Sigmoid colon (tissue), 7 donors: Measurements from ENCODE around the gene PXK. TPM values are rescaled to one million over a fixed set of nuclear protein-coding genes. Genes with fewer than 3 reads are reported as not detected.
A peak's percentile ranks its signal among the peaks of the same experiment; 100 is the strongest.

ENCODE experiments used
- DNase-seq: peaks from one replicate; pipeline ENCODE4 v3.0.0-alpha.2; 2019
- H3K27ac ChIP-seq, 4 donors: fragments of 200-600 bp; sonication (generic); one replicate each; pipeline ENCODE4 v1.5.1; 2016 to 2019; ENCODE audit warnings: mild to moderate bottlenecking in 1 of 4
- H3K27me3 ChIP-seq, 3 donors: fragments of 200-600 bp; sonication (generic); one replicate each; pipeline ENCODE4 v1.5.1; 2019; ENCODE audit warnings: mild to moderate bottlenecking in 1 of 3
- H3K36me3 ChIP-seq, 4 donors: fragments of 200-600 bp; sonication (generic); one replicate each; pipeline ENCODE4 v1.5.1; 2016 to 2019
- H3K4me1 ChIP-seq, 4 donors: fragments of 200-600 bp; sonication (generic); one replicate each; pipeline ENCODE4 v1.5.1; 2017 to 2019
- H3K4me3 ChIP-seq, 4 donors: fragments of 200-600 bp; sonication (generic); one replicate each; pipeline ENCODE4 v1.5.1; 2017 to 2019; ENCODE audit warnings: mild to moderate bottlenecking in 2 of 4, moderate library complexity in 1 of 4
- H3K9me3 ChIP-seq, 4 donors: fragments of 200-600 bp in 3 of 4; sonication (generic) in 3 of 4; one replicate each; pipeline versions ENCODE4 v1.5.1 to v1.6.1; 2013 to 2019
- EP300 ChIP-seq, 4 donors: sonication (generic); formaldehyde crosslinking; IDR thresholded peaks; one replicate each; pipeline ENCODE4 v1.6.1; 2017; ENCODE audit warnings: antibody characterized with exemption in 4 of 4
- POLR2A ChIP-seq, 2 donors: fragments of 450-650 bp; IDR thresholded peaks; one replicate each; pipeline ENCODE4 v1.6.1; 2016; ENCODE audit warnings: antibody characterized with exemption in 2 of 2, mild to moderate bottlenecking in 2 of 2, moderate library complexity in 2 of 2
- POLR2AphosphoS5 ChIP-seq, 4 donors: sonication (generic); formaldehyde crosslinking; IDR thresholded peaks; one replicate each; pipeline ENCODE4 v1.6.1; 2017; ENCODE audit warnings: antibody characterized with exemption in 4 of 4
- WGBS, 2 donors: extraction: QIAGEN DNeasy Blood & Tissue Kit; methylation state at CpG; one replicate each; pipeline ENCODE4 v1.1.7; 2013; 5-methylcytosine and 5-hydroxymethylcytosine counted together
- intact Hi-C: fragments of 100-400 bp; cut with DNase I; formaldehyde crosslinking; loops from one replicate; pipeline ENCODE4 v1.15.1; 2023
- polyA plus RNA-seq, 3 donors: library from polyadenylated mRNA; stranded (reverse); fragments of 200-250 nt; gene quantifications; one replicate each; pipeline ENCODE4 v1.2.3, GENCODE V29; 2013
- total RNA-seq, 4 donors: library from RNA; depleted of rRNA; stranded (reverse); fragments of >200 nt; gene quantifications; one replicate each; pipeline ENCODE4 v1.1.0, GENCODE V29; 2016
- TF ChIP-seq, protein P1 (sequence below), 4 experiments: fragments of 450-650 bp in 3 of 4; fragments of 200-600 bp in 1 of 4; IDR thresholded peaks; one replicate each; pipeline ENCODE4 v1.5.1; 2016 to 2019; ENCODE audit warnings: antibody characterized with exemption in 4 of 4, mild to moderate bottlenecking in 3 of 4, moderate library complexity in 2 of 4
- donor health status: healthy with polysubstance abuse.
- donor health status: Bipolar disorder and iron deficiency.
- donor health status: healthy.

PXK gene
- total and polyA plus RNA-seq, 7 donors = 6.9 to 58.7 (median 30.3) TPM

DNA sequence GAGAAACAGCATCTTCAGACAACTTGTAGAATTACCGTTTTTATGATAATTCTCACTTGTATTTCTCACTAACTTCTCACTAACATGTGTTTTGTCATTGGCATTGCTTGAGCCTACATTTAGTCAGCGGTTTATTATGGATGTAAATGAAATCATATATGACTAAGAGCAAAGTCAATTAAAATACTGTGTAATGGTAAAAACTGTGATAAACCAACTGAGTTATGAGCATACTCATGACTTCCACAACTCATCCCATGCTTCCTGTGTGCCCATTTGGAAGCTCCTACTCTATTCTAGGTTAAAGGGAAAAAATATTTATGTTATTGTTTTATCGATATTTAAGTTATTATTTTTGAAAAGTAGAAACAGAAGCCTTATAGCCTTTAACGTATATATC, 12.8 kb downstream of the PXK start:
- no peaks in the 10 kb centered on the region for H3K27me3 ChIP-seq
- peaks cover 0 to 7% (median 0%) of the 10 kb centered on the region in 4 donors for H3K36me3 ChIP-seq
- H3K9me3 ChIP-seq = no peaks in the 10 kb centered on the region
- no peak for DNase-seq
- 95 to 96% methylated on average over 4 of the region's 4 CpGs for WGBS, 2 donors
- peaks cover 2 to 45% (median 21%) of the 10 kb centered on the region in 4 donors for H3K4me1 ChIP-seq
- H3K4me3 ChIP-seq = no peak overlapping the region
- TF ChIP-seq POLR2A (IDR thresholded peaks at IDR 0.05) (no peak), POLR2AphosphoS5 (IDR thresholded peaks at IDR 0.05) (no peak), EP300 (IDR thresholded peaks at IDR 0.05) (no peak)
- TF ChIP-seq, protein P1, sequence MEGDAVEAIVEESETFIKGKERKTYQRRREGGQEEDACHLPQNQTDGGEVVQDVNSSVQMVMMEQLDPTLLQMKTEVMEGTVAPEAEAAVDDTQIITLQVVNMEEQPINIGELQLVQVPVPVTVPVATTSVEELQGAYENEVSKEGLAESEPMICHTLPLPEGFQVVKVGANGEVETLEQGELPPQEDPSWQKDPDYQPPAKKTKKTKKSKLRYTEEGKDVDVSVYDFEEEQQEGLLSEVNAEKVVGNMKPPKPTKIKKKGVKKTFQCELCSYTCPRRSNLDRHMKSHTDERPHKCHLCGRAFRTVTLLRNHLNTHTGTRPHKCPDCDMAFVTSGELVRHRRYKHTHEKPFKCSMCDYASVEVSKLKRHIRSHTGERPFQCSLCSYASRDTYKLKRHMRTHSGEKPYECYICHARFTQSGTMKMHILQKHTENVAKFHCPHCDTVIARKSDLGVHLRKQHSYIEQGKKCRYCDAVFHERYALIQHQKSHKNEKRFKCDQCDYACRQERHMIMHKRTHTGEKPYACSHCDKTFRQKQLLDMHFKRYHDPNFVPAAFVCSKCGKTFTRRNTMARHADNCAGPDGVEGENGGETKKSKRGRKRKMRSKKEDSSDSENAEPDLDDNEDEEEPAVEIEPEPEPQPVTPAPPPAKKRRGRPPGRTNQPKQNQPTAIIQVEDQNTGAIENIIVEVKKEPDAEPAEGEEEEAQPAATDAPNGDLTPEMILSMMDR (IDR thresholded peaks at IDR 0.05) = no peak
- H3K27ac ChIP-seq = no peak overlapping the region
- intact Hi-C loops = no loop called here

DNA sequence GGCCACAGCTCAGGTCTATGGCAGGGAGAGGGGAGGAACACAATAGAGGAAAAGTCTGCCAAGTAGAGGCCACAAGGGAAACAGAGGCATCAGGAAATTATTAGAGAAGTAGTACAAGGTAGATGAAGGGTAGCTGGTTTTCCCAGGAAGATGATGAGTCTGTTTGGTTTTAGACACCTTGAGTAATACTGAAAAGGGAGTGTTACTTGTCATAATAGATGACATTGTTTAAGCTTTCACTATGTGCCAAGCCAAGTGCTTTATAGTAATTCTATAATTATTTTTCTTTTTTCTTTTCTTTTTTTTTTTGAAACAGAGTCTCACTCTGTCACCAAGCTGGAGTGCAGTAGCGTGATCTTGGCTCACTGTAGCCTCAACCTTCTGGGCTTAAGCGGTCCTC, 13.7 kb downstream of the PXK start:
- Histone ChIP-seq H3K36me3 (peaks cover 0 to 3% (median 0%) of the 10 kb centered on the region in 4 donors), H3K27ac (no peak overlapping the region), H3K4me1 (peaks cover 2 to 45% (median 23%) of the 10 kb centered on the region in 4 donors), H3K4me3 (no peak overlapping the region), H3K9me3 (no peaks in the 10 kb centered on the region), H3K27me3 (no peaks in the 10 kb centered on the region)
- intact Hi-C loops = no loop called here
- no peak for DNase-seq
- no peak for TF ChIP-seq EP300 (IDR thresholded peaks at IDR 0.05)
- no peak for TF ChIP-seq POLR2A (IDR thresholded peaks at IDR 0.05)
- no peak for TF ChIP-seq POLR2AphosphoS5 (IDR thresholded peaks at IDR 0.05)
- 92 to 93% methylated on average over 2 of the region's 2 CpGs for WGBS, 2 donors

DNA sequence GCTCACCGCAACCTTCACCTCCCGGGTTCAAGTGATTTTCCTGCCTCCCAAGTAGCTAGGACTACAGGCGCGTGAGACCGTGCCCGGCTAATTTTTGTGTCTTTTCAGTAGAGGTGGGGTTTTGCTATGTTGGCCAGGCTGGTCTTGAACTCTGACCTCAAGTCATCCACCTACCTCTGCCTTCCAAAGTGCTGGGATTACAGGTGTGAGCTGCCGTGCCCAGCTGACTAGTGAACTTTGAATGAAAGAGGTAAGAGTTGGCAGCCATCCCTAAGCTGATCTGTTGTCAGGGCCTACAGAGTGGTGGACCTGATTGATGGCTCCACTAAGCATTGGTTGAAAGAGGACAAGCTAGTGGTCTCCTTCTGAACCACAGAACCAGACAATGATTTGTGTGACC, 15.3 kb downstream of the PXK start:
- TF ChIP-seq, protein P1 (IDR thresholded peaks at IDR 0.05) = no peak
- no peak for TF ChIP-seq EP300 (IDR thresholded peaks at IDR 0.05)
- TF ChIP-seq POLR2A (IDR thresholded peaks at IDR 0.05) = no peak
- TF ChIP-seq POLR2AphosphoS5 (IDR thresholded peaks at IDR 0.05) = no peak
- Histone ChIP-seq H3K4me3 (no peak overlapping the region), H3K9me3 (no peaks in the 10 kb centered on the region), H3K4me1 (peaks cover 2 to 39% (median 27%) of the 10 kb centered on the region in 4 donors), H3K36me3 (no peaks in the 10 kb centered on the region), H3K27me3 (no peaks in the 10 kb centered on the region), H3K27ac (no peak overlapping the region)
- WGBS, 2 donors = 83 to 84% methylated on average over 7 of the region's 7 CpGs
- no peak for DNase-seq
- intact Hi-C loops = no loop called here

DNA sequence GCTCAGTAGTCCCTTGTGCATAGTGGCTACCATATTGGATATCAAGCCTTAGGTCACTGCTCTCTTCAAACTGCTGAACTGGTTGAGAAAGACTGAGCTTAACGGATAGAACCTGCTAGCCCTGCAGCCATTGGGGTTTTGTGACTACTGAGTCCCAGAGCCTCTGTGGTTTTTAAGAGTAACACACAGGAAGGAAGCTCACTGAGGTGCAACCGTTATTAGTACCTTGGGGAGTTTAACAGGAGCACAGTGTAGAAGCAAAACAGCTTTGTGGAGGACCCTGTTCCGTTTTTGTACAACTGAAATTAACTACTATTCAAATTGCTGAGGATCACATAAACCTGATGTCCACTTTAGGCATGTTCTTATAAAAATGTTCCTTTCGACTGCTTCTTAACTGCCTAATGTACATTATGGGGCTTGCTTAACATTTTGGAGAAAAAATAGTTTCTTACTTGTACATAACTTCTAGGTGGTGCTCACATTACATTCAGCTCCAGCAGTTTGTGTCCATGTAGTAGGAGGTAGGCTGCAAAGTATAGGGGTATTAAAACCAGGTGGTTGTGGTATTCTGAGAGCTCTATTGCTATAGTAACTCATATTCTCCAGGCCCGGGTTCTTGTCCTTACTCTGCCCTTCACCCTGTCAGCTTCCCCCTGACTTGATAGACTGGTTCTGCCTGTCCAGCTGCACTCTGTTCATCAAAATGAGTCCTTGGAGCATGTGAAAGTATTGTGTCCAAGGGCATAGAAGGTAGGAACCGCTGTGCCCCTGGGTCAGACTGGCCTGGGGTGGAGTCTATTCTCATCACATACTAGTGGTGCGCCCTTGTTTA, 17.3 kb downstream of the PXK start:
- no peaks in the 10 kb centered on the region for H3K27me3 ChIP-seq
- no peaks in the 10 kb centered on the region for H3K36me3 ChIP-seq
- no peaks in the 10 kb centered on the region for H3K9me3 ChIP-seq
- no peak overlapping the region for H3K27ac ChIP-seq
- H3K4me1 ChIP-seq = peaks cover 0 to 32% (median 23%) of the 10 kb centered on the region in 4 donors
- no peak for DNase-seq
- no peak overlapping the region for H3K4me3 ChIP-seq
- TF ChIP-seq POLR2A (IDR thresholded peaks at IDR 0.05) = no peak
- TF ChIP-seq EP300 (IDR thresholded peaks at IDR 0.05) = no peak
- no peak for TF ChIP-seq POLR2AphosphoS5 (IDR thresholded peaks at IDR 0.05)
- intact Hi-C loops = no loop called here
- WGBS, 2 donors = 61 to 71% methylated on average over 7 of the region's 7 CpGs

DNA sequence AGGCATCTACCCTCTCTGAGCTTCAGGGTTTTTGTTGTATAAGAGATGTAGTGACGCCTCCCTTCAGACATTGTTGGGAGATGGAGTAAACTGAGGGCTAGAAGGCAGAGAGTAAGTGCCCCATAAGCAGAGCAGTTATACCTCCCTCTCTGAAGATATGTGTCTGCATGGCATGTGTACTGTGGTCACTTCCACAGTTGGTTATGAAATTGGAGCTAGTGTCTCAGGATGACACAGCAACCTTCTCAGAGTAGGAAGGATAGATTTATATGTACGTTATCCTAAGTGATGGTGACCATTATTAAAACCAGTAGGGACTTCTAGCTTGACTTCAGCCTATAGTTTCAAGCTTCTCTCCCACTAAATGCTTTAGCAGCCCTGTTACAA, 17.9 kb downstream of the PXK start:
- Histone ChIP-seq H3K36me3 (no peaks in the 10 kb centered on the region), H3K4me3 (no peak overlapping the region), H3K27me3 (no peaks in the 10 kb centered on the region), H3K27ac (peak overlapping the region in 1 of 4 donors; percentile 11), H3K4me1 (peaks cover 0 to 38% (median 25%) of the 10 kb centered on the region in 4 donors), H3K9me3 (no peaks in the 10 kb centered on the region)
- intact Hi-C loops = no loop called here
- TF ChIP-seq POLR2AphosphoS5 (IDR thresholded peaks at IDR 0.05) = no peak
- TF ChIP-seq POLR2A (IDR thresholded peaks at IDR 0.05) = no peak
- TF ChIP-seq EP300 (IDR thresholded peaks at IDR 0.05) = no peak
- TF ChIP-seq, protein P1 (IDR thresholded peaks at IDR 0.05) = no peak
- 74 to 89% methylated on average over 2 of the region's 2 CpGs for WGBS, 2 donors
- DNase-seq = no peak
